ENCODE data around the gene SPATA3.
A peak's percentile ranks its signal among the peaks of the same experiment; 100 is the strongest.
"Not testable (repeated sequence)": the region's sequence is repeated elsewhere in the genome, so short reads cannot be mapped to it uniquely, and the experiment has no call there.

The SPATA3 gene
- total RNA-seq = 0 reads per million in 2 donors

DNA sequence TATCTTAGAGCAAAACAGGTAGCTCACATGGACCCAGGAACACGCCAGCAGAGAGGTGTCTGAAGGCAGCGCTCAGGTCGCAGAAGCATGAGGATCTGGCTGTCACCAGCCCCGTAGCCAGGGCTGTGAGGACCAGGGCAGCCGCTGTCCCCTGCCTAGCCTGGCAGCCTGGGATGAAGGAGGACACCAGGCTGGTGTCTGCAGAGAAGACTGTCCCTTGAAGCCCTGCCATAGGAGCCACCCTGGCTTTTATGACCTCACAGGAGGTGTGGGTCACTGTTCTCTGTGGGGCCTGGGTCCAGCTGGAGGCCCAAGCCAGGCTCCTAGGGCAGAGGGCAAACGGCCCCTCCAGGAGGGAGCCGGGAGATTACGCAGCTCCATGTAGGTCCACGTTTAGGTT, at the start of gene SPATA3:
SPATA3 (plus strand) TSS at position 301 of the 400 bp plus-strand sequence. CDS start 113 bp downstream, outside the sequence.
- no peak for DNase-seq

GRCh38 chr2:230946429-230947234, 49.3 kb upstream of the SPATA3 start:
- no peak for DNase-seq

GRCh38 chr2:230947235-230947576, 48.7 kb upstream of the SPATA3 start:
- no peak for DNase-seq

DNA sequence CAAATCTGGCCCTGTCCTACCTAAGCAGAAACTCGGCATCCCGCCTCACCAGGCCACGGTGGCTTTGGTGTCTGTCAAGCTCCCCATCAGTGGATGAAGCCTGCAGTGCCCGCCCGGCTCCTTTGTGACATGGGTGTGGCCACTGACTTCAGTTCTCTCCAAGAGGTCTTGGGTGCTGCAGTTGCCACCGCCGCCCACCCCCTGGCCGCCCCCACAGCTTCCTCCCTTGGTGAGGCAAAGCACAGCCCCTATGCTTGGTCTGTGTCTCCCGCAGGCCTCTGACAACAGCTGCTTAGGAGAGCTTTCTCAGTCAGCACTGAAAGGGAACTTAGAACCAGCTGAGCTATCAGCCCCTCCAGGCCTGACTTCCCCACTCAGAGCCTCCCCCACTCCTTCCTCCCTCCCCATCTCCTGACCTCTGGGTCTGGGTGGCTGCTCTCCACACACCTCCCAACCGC, 48.0 kb upstream of the SPATA3 start:
- DNase-seq = no peak

DNA sequence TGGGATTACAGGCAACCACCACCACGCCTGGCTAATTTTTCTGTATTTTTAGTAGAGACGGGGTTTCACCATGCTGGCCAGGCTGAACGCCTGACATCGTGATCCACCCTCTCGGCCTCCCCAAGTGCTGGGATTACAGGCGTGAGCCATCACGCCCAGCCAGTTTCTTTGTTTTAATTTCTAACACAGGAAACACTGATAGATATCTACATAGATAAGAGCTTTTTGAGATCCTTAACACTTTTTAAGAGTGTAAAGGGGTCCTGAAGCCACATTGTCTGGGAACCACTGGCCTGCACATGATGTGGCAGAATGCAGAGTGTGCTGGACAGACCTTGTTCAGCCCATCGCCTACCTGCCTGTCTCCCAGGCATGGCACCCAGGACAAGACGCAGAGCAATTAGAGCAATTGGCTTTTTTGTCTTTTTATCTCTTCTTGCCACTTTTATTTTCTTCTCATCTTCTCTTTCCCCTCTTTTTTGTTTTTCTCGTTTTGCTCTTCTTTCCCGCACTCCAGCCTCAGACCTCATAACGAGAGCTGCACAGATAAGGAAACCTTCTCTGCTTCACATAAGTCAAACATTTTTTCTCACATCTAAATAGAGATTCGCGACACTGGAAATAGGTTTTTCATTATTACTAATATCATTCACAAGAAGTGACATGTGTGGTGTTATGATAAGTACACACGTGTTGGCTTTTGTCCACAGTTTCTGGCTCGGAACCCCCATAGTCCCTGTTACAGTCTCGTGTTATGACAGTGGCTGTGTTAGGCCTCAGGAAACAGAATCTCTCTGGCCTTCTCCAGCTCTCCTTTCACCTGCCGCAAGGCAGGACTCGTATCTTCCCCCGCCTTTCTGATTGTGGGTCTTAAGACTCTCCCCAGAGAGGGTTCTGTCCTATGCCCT, 45.7 kb upstream of the SPATA3 start:
- no peak for DNase-seq

GRCh38 chr2:230950874-230951339, 45.0 kb upstream of the SPATA3 start:
- no peak for DNase-seq

- no peak for DNase-seq
Observed at GRCh38 chr2:230951396-230951795, 44.5 kb upstream of the SPATA3 start.

GRCh38 chr2:230952226-230952956, 43.5 kb upstream of the SPATA3 start:
- no peak for DNase-seq

- DNase-seq = no peak
Observed at GRCh38 chr2:230953845-230954244, 42.1 kb upstream of the SPATA3 start.

DNA sequence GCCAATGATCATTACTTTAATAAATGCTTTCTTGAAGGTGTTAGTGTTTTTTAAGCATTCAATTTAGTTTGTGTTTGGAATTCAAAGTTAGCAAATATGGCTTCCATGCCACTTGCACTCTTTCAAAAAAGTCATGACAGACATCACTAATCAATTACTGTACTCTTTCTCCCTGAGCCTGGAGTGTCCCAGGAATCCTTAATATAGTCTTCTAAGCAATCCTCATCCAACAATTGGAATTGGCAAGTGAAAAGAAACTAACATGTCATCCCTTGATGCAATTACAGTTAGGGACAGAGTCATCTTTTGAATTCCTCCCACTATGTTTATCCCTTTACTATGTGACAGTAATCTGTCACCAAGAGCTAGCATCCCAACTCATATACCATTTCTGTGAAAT, 41.2 kb upstream of the SPATA3 start:
- no peak for DNase-seq

DNA sequence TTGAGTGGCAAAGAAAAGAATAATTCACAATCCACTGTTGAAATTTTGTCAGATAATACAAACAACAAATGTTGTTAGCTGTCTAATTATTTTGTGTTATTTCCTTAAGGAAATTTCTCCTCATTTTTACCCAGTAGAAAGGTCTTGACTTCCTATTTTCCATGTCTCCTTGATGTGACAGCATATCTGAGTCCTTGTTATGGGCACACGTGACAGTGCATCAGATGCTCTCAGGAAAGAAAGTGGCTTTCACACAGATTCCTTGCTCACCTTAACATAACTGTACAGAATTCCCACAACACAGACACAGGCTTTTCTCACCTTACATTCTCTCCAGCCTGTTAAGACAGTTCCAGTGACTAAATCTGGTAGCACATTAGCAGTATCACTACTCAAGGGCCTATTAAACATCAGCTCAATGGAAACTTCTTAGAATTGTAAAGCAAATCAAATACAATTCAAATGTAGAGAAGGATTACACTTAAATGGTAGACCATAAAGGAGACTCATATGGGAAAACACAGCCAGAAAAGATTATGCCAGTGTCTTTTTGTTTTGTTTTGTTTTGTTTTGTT, 40.7 kb upstream of the SPATA3 start:
- no peak for DNase-seq

DNA sequence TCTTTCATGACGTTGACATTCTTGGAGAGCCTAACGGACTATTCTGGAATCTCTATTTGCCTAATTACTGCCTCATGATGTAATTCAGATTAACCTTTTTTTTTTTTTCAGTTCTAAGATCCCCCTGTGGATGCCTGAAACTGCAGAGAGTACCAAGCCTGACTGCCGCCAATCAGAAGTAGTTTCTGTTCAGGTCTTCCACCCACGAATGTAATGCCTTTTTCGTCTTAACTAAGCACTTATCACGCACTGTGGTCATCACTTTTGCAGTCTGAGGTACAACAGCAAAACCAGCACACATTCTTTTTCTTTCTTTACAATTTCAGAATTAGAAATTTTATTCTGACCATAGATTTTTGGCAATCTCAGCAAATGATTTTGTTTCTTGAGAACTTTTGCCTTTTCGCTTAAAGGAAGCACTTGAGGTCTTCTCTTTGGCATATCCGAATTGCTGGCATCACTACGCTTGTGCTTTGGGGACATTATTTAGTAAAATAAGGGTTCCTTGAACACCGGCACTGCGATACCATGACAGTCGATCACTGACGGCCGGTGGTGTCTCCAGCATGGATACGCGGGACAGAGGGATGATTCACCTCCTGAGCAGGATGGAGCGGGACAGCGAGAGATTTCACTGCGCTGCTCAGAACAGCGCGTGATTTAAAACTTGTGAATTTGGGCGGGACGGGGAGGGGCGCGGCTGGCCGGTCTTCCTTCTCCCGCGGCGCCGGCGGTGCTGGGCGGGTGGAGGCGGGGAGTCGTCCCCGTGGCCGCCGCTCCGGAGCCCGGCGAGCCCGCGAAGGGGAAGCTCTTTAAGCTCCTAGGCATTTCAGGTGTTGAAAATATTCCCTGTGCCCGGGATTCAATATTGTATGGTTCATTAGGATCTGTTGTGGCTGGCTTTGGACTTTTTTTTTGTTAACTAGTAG, 38.8 kb upstream of the SPATA3 start:
- DNase-seq = peak; percentile 25

- DNase-seq = no peak
Observed at GRCh38 chr2:230957756-230958391, 38.0 kb upstream of the SPATA3 start.

GRCh38 chr2:230958820-230959756, 36.8 kb upstream of the SPATA3 start:
- no peak for DNase-seq

- no peak for DNase-seq
Observed at GRCh38 chr2:230960026-230960425, 35.9 kb upstream of the SPATA3 start.

GRCh38 chr2:230961091-230961491, 34.8 kb upstream of the SPATA3 start:
- no peak for DNase-seq

DNA sequence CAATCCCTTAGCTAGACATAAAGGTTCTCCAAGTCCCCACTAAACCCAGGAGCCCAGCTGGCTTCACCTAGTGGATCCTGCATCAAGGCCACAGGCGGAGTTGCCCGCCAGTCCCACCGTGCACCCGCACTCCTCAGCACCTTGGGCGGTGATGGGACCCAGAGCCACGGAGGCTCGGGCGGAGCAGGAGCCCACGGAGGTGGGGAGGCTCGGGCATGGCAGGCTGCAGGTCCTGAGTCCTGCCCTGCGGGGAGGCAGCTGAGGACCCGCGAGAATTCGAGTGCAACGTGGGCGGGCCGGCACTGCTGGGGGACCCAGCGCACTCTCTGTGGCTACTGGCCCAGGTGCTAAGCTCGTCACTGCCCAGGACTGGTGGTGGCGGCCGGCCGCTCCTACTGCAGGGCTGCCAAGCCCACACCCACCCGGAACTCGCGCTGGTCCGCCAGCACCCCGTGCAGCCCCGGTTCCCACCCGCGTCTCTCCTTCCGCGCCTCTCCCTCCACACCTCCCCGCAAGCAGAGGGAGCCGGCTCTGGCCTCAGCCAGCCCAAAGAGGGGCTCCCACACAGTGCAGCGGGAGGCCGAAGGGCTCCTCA, 31.7 kb upstream of the SPATA3 start:
- no peak for DNase-seq

GRCh38 chr2:230967113-230967512, 28.8 kb upstream of the SPATA3 start:
- no peak for DNase-seq

- not testable (repeated sequence) for DNase-seq
Observed at GRCh38 chr2:230968314-230968713, 27.6 kb upstream of the SPATA3 start.

Measured in T-helper 9 cell (primary cell).